Liver (tissue), 3 donors: ENCODE measurements around the gene CAMK1D.

Experiments used
- HNF4G ChIP-seq: IDR thresholded peaks from 2 replicates; pipeline ENCODE4 v1.6.1; 2016; ENCODE audit warnings: antibody characterized with exemption
- TF ChIP-seq, protein P1 (sequence below): IDR thresholded peaks from 2 replicates; pipeline ENCODE4 v1.6.1; 2016; ENCODE audit warnings: antibody characterized with exemption
- TF ChIP-seq, protein P2 (sequence below): fragments of 150-350 bp; IDR thresholded peaks from 2 replicates; pipeline ENCODE4 v1.5.1; 2017; ENCODE audit warnings: improper control_type of control experiment, low read depth, low read length; ENCODE audit not compliant: missing input control
- TF ChIP-seq, protein P3 (sequence below): IDR thresholded peaks from 2 replicates; pipeline ENCODE4 v1.6.1; 2016; ENCODE audit warnings: antibody characterized with exemption, mild to moderate bottlenecking
- donor health status: healthy.
- donor health status: healthy.

DNA sequence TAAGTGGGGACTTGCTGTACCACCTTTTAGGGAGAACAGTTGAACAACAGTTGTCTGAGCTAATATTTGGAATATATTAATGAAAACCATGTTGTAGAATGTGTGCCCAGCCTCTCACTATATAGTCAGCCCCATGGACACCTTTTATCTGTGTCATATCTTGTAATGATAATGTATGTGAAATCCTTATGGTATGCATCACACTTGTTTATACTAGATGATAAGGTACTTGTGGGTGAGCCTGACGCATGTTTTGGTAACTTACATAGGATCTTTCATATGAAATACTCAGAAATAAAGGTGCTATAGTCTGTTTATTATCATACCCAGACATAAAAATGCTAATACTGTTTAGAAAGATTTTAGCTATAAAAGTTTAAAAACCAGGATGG lies 32.8 kb downstream of the CAMK1D start:
- TF ChIP-seq HNF4G, result no peak
- TF ChIP-seq, protein P1, sequence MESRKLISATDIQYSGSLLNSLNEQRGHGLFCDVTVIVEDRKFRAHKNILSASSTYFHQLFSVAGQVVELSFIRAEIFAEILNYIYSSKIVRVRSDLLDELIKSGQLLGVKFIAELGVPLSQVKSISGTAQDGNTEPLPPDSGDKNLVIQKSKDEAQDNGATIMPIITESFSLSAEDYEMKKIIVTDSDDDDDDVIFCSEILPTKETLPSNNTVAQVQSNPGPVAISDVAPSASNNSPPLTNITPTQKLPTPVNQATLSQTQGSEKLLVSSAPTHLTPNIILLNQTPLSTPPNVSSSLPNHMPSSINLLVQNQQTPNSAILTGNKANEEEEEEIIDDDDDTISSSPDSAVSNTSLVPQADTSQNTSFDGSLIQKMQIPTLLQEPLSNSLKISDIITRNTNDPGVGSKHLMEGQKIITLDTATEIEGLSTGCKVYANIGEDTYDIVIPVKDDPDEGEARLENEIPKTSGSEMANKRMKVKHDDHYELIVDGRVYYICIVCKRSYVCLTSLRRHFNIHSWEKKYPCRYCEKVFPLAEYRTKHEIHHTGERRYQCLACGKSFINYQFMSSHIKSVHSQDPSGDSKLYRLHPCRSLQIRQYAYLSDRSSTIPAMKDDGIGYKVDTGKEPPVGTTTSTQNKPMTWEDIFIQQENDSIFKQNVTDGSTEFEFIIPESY, result no peak
- TF ChIP-seq, protein P2, sequence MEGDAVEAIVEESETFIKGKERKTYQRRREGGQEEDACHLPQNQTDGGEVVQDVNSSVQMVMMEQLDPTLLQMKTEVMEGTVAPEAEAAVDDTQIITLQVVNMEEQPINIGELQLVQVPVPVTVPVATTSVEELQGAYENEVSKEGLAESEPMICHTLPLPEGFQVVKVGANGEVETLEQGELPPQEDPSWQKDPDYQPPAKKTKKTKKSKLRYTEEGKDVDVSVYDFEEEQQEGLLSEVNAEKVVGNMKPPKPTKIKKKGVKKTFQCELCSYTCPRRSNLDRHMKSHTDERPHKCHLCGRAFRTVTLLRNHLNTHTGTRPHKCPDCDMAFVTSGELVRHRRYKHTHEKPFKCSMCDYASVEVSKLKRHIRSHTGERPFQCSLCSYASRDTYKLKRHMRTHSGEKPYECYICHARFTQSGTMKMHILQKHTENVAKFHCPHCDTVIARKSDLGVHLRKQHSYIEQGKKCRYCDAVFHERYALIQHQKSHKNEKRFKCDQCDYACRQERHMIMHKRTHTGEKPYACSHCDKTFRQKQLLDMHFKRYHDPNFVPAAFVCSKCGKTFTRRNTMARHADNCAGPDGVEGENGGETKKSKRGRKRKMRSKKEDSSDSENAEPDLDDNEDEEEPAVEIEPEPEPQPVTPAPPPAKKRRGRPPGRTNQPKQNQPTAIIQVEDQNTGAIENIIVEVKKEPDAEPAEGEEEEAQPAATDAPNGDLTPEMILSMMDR, result no peak
- TF ChIP-seq, protein P3, sequence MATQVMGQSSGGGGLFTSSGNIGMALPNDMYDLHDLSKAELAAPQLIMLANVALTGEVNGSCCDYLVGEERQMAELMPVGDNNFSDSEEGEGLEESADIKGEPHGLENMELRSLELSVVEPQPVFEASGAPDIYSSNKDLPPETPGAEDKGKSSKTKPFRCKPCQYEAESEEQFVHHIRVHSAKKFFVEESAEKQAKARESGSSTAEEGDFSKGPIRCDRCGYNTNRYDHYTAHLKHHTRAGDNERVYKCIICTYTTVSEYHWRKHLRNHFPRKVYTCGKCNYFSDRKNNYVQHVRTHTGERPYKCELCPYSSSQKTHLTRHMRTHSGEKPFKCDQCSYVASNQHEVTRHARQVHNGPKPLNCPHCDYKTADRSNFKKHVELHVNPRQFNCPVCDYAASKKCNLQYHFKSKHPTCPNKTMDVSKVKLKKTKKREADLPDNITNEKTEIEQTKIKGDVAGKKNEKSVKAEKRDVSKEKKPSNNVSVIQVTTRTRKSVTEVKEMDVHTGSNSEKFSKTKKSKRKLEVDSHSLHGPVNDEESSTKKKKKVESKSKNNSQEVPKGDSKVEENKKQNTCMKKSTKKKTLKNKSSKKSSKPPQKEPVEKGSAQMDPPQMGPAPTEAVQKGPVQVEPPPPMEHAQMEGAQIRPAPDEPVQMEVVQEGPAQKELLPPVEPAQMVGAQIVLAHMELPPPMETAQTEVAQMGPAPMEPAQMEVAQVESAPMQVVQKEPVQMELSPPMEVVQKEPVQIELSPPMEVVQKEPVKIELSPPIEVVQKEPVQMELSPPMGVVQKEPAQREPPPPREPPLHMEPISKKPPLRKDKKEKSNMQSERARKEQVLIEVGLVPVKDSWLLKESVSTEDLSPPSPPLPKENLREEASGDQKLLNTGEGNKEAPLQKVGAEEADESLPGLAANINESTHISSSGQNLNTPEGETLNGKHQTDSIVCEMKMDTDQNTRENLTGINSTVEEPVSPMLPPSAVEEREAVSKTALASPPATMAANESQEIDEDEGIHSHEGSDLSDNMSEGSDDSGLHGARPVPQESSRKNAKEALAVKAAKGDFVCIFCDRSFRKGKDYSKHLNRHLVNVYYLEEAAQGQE, result no peak
